Stimulated activated CD8-positive, alpha-beta memory T cell treated with anti-CD3 and anti-CD28 coated beads, Interleukin-12 subunit alpha, Interleukin-12 subunit beta, amount 100 ng/mL, for 24 hours (primary cell): ENCODE measurements around the gene CFDP1.

Experiments
- DNase-seq: peaks from one replicate; pipeline ENCODE4 v3.0.0-alpha.2; 2020; ENCODE audit errors: extremely low read depth

The CFDP1 gene

GRCh38 chr16:75265911-75266701, 167.2 kb downstream of the CFDP1 start:
- DNase-seq: no peak

DNA sequence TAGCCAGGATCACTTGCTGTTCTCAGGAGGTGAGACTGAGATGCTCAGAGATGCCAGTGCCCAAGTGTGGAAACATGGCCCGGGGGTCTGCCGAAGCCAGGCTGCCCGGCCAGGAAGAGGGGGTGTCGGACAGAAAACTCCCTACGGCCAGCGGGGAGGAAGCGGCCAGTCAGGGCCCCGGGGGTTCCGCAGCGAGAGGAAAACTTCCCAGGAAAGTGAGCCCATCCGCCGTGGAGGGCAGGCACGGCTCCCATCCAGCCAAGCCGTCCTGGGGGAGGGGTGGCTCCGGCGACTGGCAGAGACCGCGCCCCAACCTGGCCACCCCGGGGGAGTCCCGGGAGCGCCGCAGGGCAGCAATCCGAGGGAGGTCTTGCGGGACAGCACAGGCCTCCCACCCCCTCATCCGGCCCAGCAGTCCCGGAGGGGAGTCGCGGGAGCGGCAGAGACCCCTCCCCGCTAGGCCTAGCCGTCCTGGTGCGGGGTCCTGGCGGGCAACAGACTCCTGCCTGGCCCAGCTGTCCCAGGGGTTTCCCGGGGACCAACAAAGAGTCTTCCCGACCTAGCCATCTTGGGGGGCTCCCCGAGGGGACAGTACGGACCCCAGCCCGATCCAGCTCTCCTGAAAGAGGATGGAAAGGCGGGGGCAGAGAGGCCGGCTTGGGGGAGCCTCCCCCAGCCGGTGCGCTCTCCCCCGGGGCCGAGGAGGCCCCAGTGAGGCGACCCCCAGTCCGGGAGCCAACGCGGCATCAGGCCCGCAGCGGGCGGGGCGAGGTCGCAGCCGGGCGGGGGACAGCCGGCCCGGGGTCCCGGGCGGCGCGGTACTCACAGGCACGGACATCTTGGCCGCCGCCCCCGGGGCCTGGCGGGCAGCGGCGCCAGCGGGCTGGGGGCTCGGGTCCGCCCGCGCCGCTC, 168.0 kb downstream of the CFDP1 start:
- DNase-seq: no peak

- DNase-seq: no peak
These were observed 168.8 kb downstream of the CFDP1 start for GRCh38 chr16:75264457-75264998.

DNA sequence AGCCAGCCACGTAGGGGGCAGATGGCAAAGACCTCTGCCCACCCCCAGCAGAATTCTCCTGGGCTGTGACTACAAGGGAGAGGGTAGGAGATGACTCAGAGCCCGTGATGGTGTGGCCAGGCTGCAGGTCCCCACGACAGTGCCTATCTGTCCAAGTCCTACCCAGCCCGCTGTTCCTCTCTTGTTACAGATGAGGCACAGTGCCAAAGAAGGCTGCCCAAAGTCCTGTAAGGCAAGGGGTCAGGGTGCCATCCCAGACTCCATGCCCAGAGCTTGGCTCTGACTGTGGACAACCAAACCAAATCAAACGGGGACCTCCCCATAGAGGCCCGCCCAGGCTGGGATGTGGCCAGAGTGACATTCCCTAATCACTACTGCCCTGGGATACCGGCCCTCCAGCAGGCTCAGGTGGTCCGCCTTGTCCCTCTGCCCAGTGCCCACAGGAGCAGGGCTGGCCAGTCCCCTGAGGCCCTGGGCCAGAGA, 169.3 kb downstream of the CFDP1 start:
- no peak for DNase-seq

DNA sequence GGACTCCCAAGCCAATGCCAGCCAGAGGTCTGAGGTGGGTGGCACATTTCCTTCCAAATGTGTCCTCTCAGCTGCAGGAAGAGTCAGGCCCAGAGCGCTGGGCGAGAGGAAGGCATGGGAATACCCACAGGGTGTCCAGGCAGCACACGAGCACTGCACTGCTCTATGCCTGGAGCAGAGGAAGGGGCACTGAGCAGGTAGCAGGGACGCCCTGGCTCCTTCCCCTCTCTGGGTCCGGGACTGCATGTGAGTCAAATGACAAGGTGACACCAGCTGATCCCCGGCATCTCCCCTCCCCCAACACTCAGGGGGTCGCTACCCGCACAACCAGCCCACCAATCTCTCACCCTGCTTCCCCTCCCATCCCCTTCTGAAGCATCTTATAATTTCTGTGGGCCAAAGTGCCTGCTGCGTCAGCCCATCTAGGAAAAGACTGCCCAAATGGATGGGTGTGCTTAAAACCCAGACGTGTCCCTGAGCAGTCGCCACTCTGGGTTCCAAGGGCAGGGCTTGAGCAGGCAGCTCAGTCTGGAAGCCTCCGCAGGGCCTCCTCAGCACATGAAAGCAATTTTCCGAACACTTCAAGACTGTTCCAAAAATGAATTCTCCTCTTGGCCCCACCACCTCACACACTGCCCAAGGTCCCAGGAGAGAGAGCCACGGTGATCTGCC, 169.9 kb downstream of the CFDP1 start:
- DNase-seq: no peak

- no peak for DNase-seq
These were observed 170.5 kb downstream of the CFDP1 start for GRCh38 chr16:75262800-75263127.

GRCh38 chr16:75262104-75262799, 171.1 kb downstream of the CFDP1 start:
- DNase-seq: no peak

GRCh38 chr16:75261590-75262078, 171.7 kb downstream of the CFDP1 start:
- DNase-seq: no peak

- DNase-seq: no peak
These were observed 172.3 kb downstream of the CFDP1 start for GRCh38 chr16:75260851-75261589.

GRCh38 chr16:75258807-75259141, 174.5 kb downstream of the CFDP1 start:
- DNase-seq: no peak

- no peak for DNase-seq
These were observed 175.2 kb downstream of the CFDP1 start for GRCh38 chr16:75257886-75258806.

GRCh38 chr16:75256696-75257343, 176.5 kb downstream of the CFDP1 start:
- DNase-seq: no peak

GRCh38 chr16:75256059-75256571, 177.2 kb downstream of the CFDP1 start:
- DNase-seq: no peak

DNA sequence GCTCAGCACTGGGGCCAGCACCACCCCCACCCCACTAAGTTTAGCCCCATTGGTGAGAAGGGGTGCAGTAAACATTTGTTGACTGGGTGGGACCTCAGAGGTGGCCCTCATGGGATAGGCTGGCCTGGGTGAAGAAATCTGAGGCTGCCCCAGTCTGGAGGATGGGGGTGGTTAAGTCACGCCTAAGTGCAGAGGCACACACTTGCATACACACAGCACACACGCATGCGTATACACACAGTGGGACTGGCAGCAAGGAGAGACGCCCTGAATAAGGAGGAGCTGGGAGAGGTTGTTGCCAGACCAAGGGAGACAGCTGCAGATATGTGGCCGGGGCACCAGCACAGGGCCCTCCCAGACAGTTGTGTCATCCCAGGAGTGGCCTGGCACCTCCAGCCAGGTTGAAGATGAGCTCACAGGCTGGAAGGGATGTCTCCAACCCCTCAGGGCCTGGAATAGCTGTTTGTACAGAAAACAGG, 178.9 kb downstream of the CFDP1 start:
- no peak for DNase-seq

- no peak for DNase-seq
These were observed 180.1 kb downstream of the CFDP1 start for GRCh38 chr16:75252946-75253911.

GRCh38 chr16:75252049-75252864, 181.0 kb downstream of the CFDP1 start:
- no peak for DNase-seq
